GM18502 (cell line): Measurements from ENCODE around the gene SMG6.
"Not testable (repeated sequence)": the region's sequence is repeated elsewhere in the genome, so short reads cannot be mapped to it uniquely, and the experiment has no call there.

Experiments
- ATAC-seq: cut with Tn5 transposase; IDR thresholded peaks from one replicate; pipeline ENCODE4 v1.9.1; 2021; ENCODE audit warnings: mild to moderate bottlenecking; ENCODE audit not compliant: unreplicated experiment, poor library complexity

Gene SMG6

DNA sequence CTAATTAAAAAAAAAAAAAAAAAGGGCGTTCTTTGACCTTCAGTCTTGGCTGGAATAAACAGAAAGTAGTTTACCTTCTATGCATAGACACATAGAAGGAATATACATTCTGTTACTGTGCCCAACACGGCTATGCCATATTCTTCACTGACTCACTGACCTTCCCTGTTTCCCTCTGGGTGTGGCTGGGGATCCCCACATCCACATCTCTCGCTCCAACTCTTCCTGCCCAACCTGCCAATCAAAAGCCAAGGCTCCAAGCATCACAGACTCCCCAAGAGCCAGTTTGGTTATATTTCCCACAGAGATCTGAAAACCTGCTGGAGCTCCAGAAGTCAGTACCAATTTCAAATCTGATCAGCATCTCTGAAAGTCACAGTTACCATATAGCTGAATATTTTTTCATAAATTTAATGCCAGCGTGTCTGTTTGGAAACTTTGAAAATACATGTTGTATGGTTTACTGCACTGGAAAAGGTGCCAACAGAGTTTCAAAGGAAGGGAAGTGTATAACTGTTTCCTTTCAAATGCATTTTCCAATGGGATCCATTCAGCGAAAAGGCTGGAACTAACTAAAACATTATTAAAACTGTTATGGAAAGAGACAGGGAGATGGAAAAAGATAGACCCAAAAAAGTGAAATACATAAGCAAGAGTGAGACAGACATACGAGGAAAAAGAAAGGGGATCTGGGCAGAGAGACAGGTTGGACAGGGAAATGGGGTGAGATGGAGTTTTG lies 91.8 kb downstream of the SMG6 start:
- no peak for ATAC-seq

DNA sequence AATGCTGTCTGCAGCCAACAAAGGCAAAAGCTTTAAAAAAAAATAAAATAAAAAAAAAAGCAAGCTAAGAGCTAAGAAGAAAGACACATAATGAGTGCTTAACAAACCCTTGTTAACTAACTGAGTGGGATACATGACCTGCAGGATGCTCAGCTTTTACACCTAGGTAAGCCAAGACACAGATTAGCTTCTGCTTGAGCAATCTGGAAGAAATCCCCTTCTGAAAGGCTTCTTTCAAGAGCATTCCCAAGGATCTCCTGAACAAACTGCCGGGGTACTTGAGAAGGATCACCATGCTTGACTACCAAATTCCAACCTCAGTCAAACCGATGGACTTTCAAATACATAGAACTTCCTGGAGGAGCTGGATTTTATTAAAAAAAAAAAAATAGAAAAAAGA lies 92.9 kb downstream of the SMG6 start:
- ATAC-seq: no peak

DNA sequence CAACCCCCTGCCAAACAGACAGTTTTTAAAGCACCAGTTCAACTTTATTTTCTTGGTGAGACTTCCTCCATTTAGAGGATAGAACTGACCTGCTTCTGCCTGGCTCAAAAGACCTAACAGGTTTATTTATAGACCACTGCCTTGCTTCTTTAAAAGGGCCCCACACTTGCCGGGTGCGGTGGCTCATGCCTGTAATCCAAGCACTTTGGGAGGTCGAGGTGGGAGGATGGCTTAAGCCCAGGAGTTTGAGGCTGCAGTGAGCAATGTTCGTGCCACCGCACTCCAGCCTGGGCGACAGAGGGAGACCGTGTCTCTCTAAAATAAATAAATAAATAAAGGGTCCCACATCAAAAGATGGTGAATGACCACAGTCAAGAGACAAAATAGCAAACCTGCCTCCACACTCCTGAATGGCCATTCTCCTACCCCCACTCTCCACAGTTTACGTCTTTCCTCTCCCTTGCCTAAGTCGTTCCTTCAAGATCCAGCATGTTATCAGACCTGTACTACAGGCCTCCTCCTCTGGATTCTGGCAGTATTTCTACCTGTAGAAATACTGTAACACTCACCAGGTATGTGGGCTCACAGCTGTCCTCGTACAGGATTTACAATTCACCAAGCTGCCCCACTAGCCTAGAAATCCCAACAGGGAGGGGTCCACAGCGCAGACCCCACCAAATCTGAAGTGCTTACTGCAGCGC lies 95.6 kb downstream of the SMG6 start:
- no peak for ATAC-seq

DNA sequence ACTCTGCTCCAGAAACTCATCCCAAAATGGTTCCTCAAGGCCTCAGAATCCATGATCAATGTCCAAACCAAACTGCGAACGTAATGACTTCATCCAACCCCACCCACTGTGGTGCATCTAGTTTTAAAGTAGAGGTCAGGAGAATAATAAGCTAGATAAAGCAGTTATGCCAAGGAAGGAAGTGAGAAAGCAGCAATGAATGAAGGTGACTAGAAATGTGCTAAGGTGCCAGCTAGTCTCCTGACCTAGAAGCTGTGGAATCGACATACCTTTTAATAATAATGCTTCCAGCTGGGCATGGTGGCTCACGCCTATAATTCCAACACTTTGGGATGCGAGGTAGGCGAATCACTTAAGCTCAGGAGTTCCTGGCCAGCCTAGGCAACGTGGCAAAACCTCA lies 99.2 kb downstream of the SMG6 start:
- ATAC-seq: no peak

DNA sequence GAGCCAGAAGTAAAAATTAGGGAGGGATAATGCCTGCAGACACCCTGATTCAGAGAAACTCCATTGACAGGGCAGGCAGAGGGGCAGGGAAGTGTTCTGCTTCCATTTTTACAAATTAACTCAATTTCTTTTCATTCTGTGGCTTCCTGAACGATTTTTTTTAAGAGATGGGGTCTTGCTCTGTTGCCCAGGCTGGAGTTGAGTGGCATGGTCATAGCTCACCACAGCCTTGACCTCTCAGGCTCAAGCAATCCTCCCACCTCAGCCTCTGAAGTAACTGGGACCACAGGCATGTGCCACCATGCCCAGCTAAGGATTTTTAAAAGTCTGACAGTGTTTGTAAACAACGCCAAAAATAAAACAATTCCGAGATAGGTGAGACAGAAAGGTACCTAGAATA lies 99.8 kb downstream of the SMG6 start:
- ATAC-seq: no peak

DNA sequence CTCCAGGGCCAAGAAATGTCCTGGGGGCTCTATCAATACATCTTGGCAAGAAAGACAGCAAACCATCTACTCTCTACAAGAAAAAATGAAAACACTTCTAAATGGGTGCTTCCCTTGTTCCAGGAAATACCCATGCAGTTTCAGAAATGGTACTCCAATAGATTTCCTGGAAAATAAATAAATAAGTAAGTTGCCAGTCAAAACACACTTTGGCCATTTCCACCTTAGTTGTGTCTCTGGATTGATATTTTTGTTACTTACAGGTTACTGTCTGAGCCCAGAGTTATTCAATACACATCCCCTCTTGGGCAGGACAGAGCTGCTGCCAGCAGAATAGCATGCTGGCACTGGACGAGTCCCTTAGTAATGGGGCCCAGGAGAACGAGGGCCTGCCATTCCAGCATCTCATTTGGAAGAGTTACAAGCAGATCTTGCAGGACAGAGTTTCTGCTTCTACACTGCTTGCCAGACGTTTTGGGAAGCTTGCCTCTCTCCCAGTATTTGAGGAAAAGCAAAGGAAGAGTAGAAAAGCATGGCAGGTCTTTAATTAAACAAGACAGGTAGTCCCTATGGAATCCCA lies 100.5 kb downstream of the SMG6 start:
- ATAC-seq: no peak

DNA sequence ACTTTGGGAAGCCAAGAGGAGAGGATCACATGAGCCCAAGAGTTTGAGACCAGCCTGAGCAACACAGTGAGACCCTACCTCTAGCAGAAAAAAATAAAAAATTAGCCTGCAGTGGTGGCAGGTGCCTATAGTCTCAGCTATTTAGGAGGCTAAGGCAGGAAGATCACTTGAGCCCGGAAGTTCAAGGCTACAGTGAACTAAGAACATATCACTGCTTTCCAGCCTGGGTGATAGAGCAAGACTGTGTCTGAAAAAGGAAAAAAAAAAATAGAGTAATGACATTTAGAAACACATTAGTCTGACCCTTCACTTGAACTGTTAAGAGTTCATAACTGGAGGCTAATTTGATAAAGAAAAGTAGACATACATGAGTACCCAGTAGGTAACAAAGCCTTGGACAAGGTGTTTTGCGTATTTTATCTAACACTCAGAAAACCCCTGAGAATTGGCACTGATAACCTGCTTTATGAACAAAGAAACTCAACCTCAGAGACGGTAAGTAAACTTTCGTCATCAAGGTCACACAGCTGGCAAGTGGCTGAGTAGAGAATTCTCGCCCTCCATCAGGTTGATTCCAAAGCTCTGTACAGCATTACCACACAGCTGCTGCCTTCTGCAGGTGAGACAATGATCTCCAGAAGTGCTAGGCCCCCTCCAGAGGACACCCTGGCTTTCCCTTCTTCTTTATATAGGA lies 101.1 kb downstream of the SMG6 start:
- no peak for ATAC-seq

DNA sequence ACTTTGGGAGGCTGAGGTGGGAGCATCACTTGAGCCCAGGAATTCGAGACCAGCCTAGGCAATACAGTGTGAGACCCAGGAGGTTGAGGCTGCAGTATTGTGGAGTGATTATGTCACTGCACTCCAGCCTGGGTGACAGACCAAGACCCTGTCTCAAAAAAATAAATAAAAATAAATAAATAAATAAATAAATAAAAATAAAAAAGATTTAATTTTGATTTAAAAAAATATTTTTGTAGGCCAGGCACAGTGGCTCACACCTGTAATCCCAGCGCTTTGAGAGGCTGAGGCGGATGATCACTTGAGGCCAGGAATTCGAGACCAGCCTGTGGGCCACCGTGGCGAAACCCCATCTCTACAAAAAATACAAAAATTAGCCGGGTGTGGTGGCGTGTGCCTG lies 104.2 kb downstream of the SMG6 start:
- not testable (repeated sequence) for ATAC-seq

DNA sequence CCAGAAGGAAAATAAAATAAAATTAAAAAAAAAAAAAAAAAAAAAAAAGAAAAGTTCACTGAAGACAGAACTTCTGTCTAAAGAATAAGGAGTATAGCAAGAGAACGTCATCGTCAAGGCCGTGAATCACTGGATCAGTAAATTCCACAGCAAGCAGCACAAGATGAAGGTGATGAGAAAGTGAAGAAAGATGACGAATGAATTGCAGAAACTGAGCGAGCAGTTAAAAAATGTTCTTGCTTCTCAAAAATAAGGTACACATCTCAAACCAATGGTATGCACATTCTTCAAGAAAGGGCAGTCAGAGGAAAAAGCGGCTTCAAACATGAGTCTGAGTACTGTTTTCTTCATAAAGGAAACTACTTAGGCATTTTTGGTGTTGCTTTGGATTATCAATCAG lies 104.7 kb downstream of the SMG6 start:
- no peak for ATAC-seq

DNA sequence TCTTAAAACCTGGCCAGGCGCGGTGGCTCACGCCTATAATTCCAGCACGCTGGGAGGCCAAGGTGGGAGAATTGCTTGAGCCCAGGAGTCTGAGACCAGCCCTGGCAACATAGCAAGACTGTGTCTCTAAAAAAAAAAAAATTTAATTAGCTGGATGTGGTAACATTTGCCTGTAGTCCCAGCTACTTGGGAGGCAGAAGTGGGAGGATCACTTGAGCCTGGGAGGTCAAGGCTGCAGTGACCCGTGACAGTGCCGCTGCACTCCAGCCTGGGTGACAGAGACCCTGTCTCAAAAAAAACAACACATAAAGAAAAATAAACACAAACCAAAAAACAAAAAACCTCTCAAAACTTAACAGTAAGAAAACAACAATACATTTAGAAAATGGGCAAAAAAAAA lies 106.3 kb downstream of the SMG6 start:
- ATAC-seq: no peak

DNA sequence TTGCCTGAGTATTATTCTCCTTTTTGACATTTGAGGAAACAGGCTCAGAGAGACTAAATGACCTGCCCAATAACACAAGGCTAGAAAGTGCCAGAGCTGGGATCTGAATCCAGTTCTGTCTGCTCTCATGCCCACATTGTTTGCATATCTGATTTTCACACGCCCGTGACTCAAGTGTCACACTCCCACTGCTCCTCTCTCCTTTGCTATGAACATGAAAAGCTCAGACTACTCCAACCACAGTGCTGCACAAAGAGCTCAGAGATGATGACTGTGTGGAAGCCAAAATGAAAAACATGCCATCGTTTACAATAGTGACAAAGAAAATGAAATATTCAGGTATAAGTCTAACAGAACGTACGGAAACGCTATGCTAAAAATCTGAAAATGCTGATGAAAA lies 107.9 kb downstream of the SMG6 start:
- ATAC-seq: no peak

DNA sequence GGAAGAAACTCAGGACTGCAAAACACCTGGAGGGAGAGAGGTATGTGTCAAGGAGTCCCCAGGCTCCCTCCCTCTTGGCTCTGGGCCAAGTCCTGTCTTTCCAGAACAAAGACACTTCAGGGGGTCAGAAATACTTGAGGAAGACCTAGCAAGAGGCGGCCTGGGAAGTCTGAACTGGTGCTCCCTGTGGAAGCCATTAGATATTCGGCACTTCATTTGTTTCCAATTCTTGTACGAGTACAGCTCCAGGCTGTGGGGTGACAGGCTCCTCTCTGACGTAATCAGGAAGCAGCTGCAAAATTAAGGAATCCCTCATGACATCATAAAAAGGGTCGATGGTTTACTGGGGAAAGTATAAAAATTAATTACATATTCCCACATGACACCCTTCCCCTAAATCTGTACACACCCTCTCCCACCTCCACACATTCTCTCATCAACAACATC lies 108.7 kb downstream of the SMG6 start:
- no peak for ATAC-seq

DNA sequence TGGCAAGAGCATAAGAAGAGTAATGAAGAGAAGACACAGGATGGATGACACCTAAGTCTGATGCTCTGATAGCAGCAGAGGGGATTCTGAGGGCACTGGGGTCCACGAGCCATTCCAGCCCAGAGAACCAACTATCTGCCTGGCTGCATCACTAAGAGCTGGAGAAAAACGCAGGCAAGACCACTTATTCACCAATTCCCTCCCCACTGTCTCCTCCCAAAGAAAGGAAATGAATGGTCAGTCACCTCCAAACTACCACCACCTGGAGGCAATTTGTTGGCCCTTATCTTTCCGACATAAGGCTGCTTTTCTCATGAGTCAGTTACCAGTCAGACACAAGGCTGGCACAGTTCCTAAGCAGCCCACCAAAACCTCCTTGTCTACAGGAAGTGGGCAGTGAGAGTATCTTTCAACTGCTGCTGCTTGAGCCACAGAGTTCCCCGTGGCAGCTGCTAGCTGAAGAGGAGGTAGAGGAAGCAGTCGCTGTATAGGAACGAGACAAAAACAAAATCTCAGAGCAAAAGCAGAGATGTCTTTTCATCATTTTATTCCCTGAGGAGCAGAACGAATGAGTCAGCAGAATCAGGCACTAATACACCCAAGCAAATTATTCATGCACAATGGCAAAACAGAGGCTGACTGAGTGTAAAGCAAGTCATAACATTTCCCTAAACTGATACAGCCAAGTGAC lies 111.1 kb downstream of the SMG6 start:
- ATAC-seq: no peak

DNA sequence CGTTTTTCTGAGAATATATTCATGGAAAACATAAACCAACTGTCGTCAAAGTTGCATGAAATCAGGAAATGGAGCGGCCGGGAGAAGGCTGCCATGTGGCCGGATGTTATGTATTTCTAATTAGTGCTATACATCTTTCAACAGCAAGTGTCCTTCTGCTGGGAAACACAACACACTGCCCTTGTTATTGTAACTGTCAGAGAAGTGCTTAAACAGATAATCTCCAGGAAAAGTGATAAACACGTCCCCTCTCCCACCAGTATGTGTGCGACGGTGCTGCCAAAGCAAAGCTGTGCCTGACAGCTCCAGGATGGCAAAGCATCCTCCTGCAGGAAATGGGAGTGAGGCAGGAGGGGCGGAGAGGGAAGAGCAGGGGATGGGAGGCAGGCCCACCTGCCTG lies 111.8 kb downstream of the SMG6 start:
- no peak for ATAC-seq

DNA sequence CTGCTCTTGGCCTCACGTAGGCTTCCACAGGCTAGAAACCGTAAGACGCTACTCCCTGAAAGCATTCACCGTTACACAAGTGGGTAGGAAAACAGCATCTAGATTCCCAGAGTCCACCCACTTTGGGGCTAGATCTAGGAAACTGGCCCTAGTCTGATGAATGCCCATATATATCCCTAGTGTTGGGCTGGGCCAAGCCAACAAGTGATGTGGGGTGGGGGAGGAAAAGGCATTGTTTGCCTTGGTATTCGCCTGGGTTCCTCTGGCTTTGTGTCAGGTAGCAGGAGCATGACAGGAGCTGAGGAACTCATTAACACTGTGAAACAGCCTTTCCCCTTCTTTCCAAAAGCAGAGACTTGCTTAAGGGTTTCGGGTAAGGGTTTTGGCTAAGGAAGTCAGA lies 112.4 kb downstream of the SMG6 start:
- no peak for ATAC-seq

DNA sequence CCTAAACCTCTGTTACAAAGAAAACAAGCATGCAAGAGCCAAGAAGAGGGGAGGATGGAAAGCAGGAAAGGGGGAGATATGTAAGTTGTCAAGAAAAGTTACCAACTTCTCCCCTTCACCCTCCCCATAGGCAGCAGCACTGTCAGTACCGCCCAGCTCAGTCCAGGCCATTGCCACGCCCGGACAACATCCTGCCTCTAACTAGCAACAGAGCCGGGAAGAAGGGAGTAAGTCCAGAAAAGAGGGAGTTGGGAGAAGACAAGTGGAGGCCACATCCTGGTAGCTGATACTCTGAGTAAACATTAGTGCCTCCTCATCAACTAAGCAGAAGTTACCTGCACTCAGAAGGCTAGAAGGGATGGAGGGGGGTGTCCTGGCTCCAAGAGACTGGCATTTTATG lies 113.6 kb downstream of the SMG6 start:
- ATAC-seq: no peak

DNA sequence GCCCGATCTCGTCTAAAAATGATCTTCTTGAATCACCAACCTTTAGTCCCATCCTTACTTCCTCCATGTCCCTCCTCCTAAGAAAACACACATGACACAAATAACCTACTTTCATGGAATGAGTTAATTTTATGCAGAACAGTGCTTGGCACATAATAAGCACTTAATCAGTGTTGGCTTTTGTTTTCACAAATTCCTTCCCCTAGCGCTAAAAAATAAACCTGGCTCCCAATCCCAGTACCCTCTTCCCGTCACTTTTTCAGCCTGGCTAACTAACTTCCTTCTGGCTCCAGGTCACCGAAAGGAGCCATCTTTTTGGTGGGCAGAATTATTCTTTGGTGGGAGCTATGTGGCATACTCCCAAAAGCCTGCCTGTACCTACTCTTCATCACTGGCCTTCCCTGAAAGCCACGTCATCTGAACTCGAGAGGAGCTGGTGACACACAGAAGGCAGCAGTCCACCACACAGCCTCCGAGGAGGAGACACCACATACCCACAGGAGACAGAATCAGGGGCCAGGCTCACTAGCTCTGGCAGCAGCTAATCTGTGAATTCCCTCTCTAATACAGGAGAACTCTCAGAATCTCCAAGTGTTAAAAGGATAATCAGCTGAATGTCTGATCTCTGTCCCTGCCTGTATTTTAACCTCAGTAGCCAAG lies 114.5 kb downstream of the SMG6 start:
- no peak for ATAC-seq

DNA sequence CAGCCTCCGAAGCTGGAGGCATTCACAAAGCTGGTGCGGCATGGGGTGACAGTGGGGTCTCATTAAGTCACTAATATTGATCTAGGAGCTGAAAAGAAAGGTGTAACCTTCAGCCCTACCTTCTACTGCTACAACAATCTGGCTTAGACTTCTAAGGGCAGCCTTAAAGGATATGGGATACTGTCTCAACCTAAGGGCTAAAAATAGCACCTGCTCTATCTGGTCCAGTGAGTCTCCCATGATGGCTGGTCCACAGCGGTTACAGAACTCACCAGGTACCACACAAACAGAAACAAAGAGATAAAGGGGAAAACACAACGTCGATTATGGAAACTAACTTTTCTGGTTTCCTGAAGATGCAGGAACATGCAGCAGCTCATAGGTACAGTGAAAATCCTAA lies 115.8 kb downstream of the SMG6 start:
- ATAC-seq: no peak

DNA sequence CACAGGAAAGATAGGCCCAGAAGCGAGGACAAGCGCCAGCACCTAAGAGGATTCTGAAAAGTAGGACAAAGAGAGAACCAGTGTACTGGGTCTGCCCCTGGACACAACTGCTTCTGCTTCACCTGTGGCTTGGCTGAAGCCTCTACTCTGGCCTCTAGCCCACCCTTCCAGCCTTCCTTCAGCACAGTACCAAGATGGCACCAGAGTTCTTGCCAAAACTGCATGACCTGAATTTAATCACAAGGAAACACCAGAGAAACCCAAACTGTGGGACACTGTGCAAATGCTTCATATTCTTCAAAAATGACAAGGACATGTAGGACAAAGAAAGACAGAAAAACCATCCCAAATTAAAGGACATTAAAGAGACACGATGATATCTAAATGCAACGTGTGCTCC lies 116.6 kb downstream of the SMG6 start:
- ATAC-seq: no peak
